KBM-7 (cell line): Measurements from ENCODE around the gene TNRC18.
"Not testable (repeated sequence)": the region's sequence is repeated elsewhere in the genome, so short reads cannot be mapped to it uniquely, and the experiment has no call there.

Source experiments
- DNase-seq: peaks from one replicate; pipeline ENCODE4 v3.0.0-alpha.2; 2015
- in situ Hi-C: fragments of 300-500 bp; cut with MboI; formaldehyde crosslinking; loops from 2 replicates; pipeline ENCODE4 v1.14.3; 2020; ENCODE audit warnings: low sequenced_read_pairs, low pct_unique_long_range_greater_than_20kb, mixed read lengths

Gene TNRC18

GRCh38 chr7:5337047-5337446, 86.6 kb downstream of the TNRC18 start:
- in situ Hi-C loops = no loop called here
- DNase-seq = no peak

- no peak for DNase-seq
- in situ Hi-C loops = no loop called here
Measured at GRCh38 chr7:5334671-5335070, 89.0 kb downstream of the TNRC18 start.

- no peak for DNase-seq
- in situ Hi-C loops = no loop called here
Measured at GRCh38 chr7:5333121-5334045, 90.3 kb downstream of the TNRC18 start.

- DNase-seq = no peak
- in situ Hi-C loops = no loop called here
Measured at GRCh38 chr7:5332579-5332978, 91.1 kb downstream of the TNRC18 start.

GRCh38 chr7:5330288-5330687, 93.3 kb downstream of the TNRC18 start:
- DNase-seq = no peak

GRCh38 chr7:5324961-5325360, 98.7 kb downstream of the TNRC18 start:
- in situ Hi-C loops = no loop called here

More at GRCh38 chr7:5330288-5330687, 93.3 kb downstream of the TNRC18 start:
- in situ Hi-C loops = no loop called here

GRCh38 chr7:5323800-5324781, 99.5 kb downstream of the TNRC18 start:
- in situ Hi-C loops, DNase-seq: not testable (repeated sequence)

More at GRCh38 chr7:5324961-5325360, 98.7 kb downstream of the TNRC18 start:
- DNase-seq = no peak

GRCh38 chr7:5322621-5323410, 100.8 kb downstream of the TNRC18 start:
- in situ Hi-C loops = no loop called here
- no peak for DNase-seq

- no peak for DNase-seq
- in situ Hi-C loops = no loop called here
Measured at GRCh38 chr7:5320802-5321396, 102.7 kb downstream of the TNRC18 start.

- in situ Hi-C loops = no loop called here
- DNase-seq = no peak
Measured at GRCh38 chr7:5320391-5320790, 103.2 kb downstream of the TNRC18 start.

- in situ Hi-C loops, DNase-seq: not testable (repeated sequence)
Measured at GRCh38 chr7:5318613-5319012, 105.0 kb downstream of the TNRC18 start.

- no peak for DNase-seq
- in situ Hi-C loops = no loop called here
Measured at GRCh38 chr7:5315761-5316160, 107.9 kb downstream of the TNRC18 start.

GRCh38 chr7:5314864-5315263, 108.8 kb downstream of the TNRC18 start:
- DNase-seq = no peak
- in situ Hi-C loops = no loop called here

- in situ Hi-C loops = not testable (repeated sequence)
Measured at GRCh38 chr7:5313076-5313885, 110.4 kb downstream of the TNRC18 start.

GRCh38 chr7:5312276-5313070, 111.2 kb downstream of the TNRC18 start:
- in situ Hi-C loops, DNase-seq: not testable (repeated sequence)

More at GRCh38 chr7:5313076-5313885, 110.4 kb downstream of the TNRC18 start:
- DNase-seq = not testable (repeated sequence)

GRCh38 chr7:5310822-5311405, 112.7 kb downstream of the TNRC18 start:
- no peak for DNase-seq
- in situ Hi-C loops = no loop called here

- in situ Hi-C loops = no loop called here
- DNase-seq = no peak
Measured at GRCh38 chr7:5309146-5309545, 114.5 kb downstream of the TNRC18 start.
